Measurements from ENCODE around the gene TCHP. TPM values are rescaled to one million over a fixed set of nuclear protein-coding genes. Genes with fewer than 3 reads are reported as not detected.

Gene TCHP
- total RNA-seq, 1 experiment from 2014 or later, result 13.3 TPM

DNA sequence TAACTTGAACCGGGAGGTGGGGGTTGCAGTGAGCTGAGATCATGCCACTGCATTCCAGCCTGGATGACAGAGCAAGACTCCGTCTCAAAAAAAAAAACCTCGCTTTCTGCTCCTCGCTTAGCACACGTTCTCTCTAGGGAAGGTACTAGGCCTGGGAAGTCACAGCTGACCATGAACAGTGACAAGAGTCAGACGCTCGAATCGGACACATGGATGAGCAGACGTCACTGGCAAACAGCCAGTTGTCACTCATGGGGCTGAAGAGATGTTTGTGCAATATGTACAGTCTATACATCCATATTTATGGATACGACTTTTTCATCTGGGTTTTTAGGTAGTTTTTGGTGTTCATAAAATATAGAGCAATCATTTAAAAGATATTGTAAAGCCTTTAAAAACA lies 19.4 kb downstream of the TCHP start:
- Histone ChIP-seq H3K4ac (ENCODE audit: low read depth, low read length) (no peak overlapping the region), H3K4me1 (ENCODE audit: insufficient read depth, low read length) (no peaks in the 10 kb centered on the region), H2BK20ac (ENCODE audit: low read depth, low read length, poor library complexity, severe bottlenecking) (no peak overlapping the region), H2BK5ac (ENCODE audit: insufficient read length, low read length) (no peak overlapping the region), H3K18ac (ENCODE audit: insufficient read length, low read depth, low read length) (no peak overlapping the region), H4K20me1 (ENCODE audit: control insufficient read depth, insufficient read depth, insufficient read length) (no peaks in the 10 kb centered on the region), H3K4me2 (ENCODE audit: insufficient read depth, insufficient read length, low read length) (no peak overlapping the region), H4K8ac (replicated peaks; ENCODE audit: insufficient read length, low read depth, low read length) (no peak overlapping the region), H3K14ac (ENCODE audit: insufficient read depth, low read length) (no peak overlapping the region), H3T11ph (ENCODE audit: low read length) (no peak overlapping the region), H4K5ac (ENCODE audit: insufficient read length, low read depth, low read length) (no peak overlapping the region), H3K23me2 (ENCODE audit: insufficient read length, low read depth, low read length, poor library complexity, severe bottlenecking) (no peaks in the 10 kb centered on the region), H3K9me3 (ENCODE audit: control insufficient read depth, low read depth, low read length) (no peaks in the 10 kb centered on the region), H3K27me3 (ENCODE audit: insufficient read depth, low read length) (no peaks in the 10 kb centered on the region), H3K79me1 (ENCODE audit: insufficient read depth, low read depth, low read length, poor library complexity, severe bottlenecking) (no peaks in the 10 kb centered on the region), H2BK12ac (ENCODE audit: insufficient read length, low read depth, low read length) (no peak overlapping the region), H3K56ac (ENCODE audit: insufficient read length, low read depth, low read length) (no peak overlapping the region), H2AFZ (ENCODE audit: low read length) (no peak overlapping the region), H2BK15ac (ENCODE audit: low read depth, low read length) (no peak overlapping the region), H3K9ac (ENCODE audit: extremely low read depth, insufficient read length, low read length) (no peak overlapping the region), H3K27ac (ENCODE audit: insufficient read length, low read depth, low read length) (no peak overlapping the region), H3K23ac (ENCODE audit: insufficient read length, low read depth, low read length) (no peak overlapping the region), H4K91ac (ENCODE audit: insufficient read length, low read depth, low read length) (no peak overlapping the region), H2BK120ac (ENCODE audit: low read depth, low read length, poor library complexity, severe bottlenecking) (no peak overlapping the region), H3K79me2 (ENCODE audit: insufficient read depth, low read length) (no peaks in the 10 kb centered on the region), H2AK5ac (ENCODE audit: insufficient read length, low read length) (no peak overlapping the region)
- no peak for DNase-seq
- Mint-ChIP-seq H3K4me3 (no peak overlapping the region), H3K27me3 (ENCODE audit: low read depth) (no peaks in the 10 kb centered on the region; the same call in 1 of the 2 replicates), H3K4me1 (0 out of 4 replicates have a peak, but pooled peaks cover 0 to 3% of the 10 kb centered on the region in 2 experiments), H3K9me3 (no peaks in the 10 kb centered on the region), H3K27ac (no peak overlapping the region; a peak in 1 of 7 replicates), H3K36me3 (ENCODE audit: insufficient read depth in 1 of 3, low read depth in 3 of 3) (peaks cover 16 to 58% (median 33%) of the 10 kb centered on the region in 3 experiments; a peak in 6 of 7 replicates)
- TF ChIP-seq, protein P1, sequence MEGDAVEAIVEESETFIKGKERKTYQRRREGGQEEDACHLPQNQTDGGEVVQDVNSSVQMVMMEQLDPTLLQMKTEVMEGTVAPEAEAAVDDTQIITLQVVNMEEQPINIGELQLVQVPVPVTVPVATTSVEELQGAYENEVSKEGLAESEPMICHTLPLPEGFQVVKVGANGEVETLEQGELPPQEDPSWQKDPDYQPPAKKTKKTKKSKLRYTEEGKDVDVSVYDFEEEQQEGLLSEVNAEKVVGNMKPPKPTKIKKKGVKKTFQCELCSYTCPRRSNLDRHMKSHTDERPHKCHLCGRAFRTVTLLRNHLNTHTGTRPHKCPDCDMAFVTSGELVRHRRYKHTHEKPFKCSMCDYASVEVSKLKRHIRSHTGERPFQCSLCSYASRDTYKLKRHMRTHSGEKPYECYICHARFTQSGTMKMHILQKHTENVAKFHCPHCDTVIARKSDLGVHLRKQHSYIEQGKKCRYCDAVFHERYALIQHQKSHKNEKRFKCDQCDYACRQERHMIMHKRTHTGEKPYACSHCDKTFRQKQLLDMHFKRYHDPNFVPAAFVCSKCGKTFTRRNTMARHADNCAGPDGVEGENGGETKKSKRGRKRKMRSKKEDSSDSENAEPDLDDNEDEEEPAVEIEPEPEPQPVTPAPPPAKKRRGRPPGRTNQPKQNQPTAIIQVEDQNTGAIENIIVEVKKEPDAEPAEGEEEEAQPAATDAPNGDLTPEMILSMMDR (conservative IDR thresholded peaks at IDR 0.05), result no peak
- no CpG with 5 or more reads among the region's 10 CpGs for WGBS (ENCODE audit: extremely low coverage, insufficient read length, low lambda C conversion rate)

Data from H9 (cell line).